Cardiac muscle cell (in vitro differentiated cells and primary cell): ENCODE measurements around the gene NDUFS4. TPM values are rescaled to one million over a fixed set of nuclear protein-coding genes. Genes with fewer than 3 reads are reported as not detected.

Source experiments
- DNase-seq, 2 donors: peaks; one replicate each; pipeline versions ENCODE4 v3.0.0 to v3.0.0-alpha.2; 2010 to 2017; ENCODE audit warnings: low read depth in 1 of 2, low spot score in 1 of 2
- H3K27ac ChIP-seq: fragments of 200-600 bp; sonication (generic); 2 replicates; pipeline ENCODE4 v1.5.1; 2016
- H3K27me3 ChIP-seq: fragments of 200-600 bp; sonication (generic); 2 replicates; pipeline ENCODE4 v1.6.0; 2016; ENCODE audit warnings: control low read depth
- H3K36me3 ChIP-seq: fragments of 200-600 bp; sonication (generic); 2 replicates; pipeline ENCODE4 v1.5.1; 2016; ENCODE audit warnings: control low read depth
- H3K4me1 ChIP-seq: fragments of 200-600 bp; sonication (generic); 2 replicates; pipeline ENCODE4 v1.8.1; 2017; ENCODE audit warnings: low read depth, mild to moderate bottlenecking, mixed run types
- H3K4me3 ChIP-seq: fragments of 200-600 bp; sonication (generic); 2 replicates; pipeline ENCODE4 v1.5.1; 2016; ENCODE audit warnings: mild to moderate bottlenecking
- H3K9me3 ChIP-seq: fragments of 200-600 bp; sonication (generic); 2 replicates; pipeline ENCODE4 v1.5.1; 2017; ENCODE audit warnings: low read depth, mild to moderate bottlenecking, control low read depth
- CTCF ChIP-seq: IDR thresholded peaks from 2 replicates; pipeline ENCODE4 v1.5.1; 2012; ENCODE audit warnings: low read depth, mild to moderate bottlenecking, low read length
- polyA plus RNA-seq: library from polyadenylated mRNA; unstranded; fragments of >200 nt; fragmentation: Nextera tagmentation; extraction: Ambion mirVana; gene quantifications from 2 replicates; pipeline ENCODE4 v1.2.1, GENCODE V29; 2016
- total RNA-seq: library from RNA; depleted of rRNA; stranded (reverse); fragments of >200 nt; gene quantifications from 2 replicates; pipeline ENCODE4 v1.2.3, GENCODE V29; 2016

Gene NDUFS4
- total and polyA plus RNA-seq, 2 experiments from 2014 or later, result 75.7 to 212 TPM

DNA sequence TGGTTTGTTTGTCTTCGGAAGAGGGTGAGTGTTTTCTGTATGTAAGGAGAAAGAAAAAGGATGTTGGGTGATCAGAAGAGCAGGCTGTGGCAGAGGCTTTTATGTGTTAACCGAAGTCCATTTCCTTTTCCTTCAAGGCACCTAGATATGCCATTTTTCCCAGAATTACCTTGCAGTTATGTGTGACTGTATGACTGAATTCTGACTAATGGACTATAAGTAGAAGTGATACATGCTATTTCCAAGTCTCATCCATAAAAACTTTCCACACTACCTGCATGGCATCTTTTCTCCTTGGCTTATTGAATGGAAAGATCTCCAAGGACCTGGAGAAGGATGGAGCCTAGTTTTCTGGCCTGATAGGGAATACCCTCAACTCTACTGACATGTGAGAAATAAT, 10.6 kb upstream of the NDUFS4 start:
- no peak for DNase-seq
- no peak overlapping the region for H3K27ac ChIP-seq

GRCh38 chr5:53552561-53552960, 7.9 kb upstream of the NDUFS4 start:
- DNase-seq, result no peak

More for the DNA sequence above, 10.6 kb upstream of the NDUFS4 start:
- H3K36me3 ChIP-seq, result no peaks in the 10 kb centered on the region
- H3K27me3 ChIP-seq, result no peaks in the 10 kb centered on the region
- no peaks in the 10 kb centered on the region for H3K9me3 ChIP-seq
- H3K4me3 ChIP-seq, result no peak overlapping the region
- TF ChIP-seq CTCF, result no peak
- H3K4me1 ChIP-seq, result no peaks in the 10 kb centered on the region

DNA sequence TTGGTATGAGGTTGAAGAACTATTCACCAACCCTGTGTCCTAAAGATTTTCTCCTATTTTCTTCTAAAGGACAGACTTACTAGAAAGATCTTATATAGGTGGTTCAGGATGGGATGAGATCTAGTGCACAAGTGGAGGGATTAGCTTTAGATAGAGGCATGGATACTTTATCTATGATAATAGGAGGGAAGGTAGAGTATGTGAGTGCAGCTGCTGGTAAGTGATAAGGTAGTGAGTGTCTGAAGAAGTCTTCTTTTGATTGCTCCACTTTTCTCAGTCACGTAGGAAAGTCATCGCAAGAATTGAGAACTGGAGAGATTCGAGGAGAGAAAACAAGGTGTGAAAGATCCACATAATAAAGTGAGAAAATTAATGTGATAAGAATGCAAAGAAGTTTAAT, 6.0 kb upstream of the NDUFS4 start:
- Histone ChIP-seq H3K4me3 (no peak overlapping the region), H3K9me3 (no peaks in the 10 kb centered on the region), H3K27ac (no peak overlapping the region), H3K36me3 (no peaks in the 10 kb centered on the region), H3K27me3 (no peaks in the 10 kb centered on the region), H3K4me1 (no peaks in the 10 kb centered on the region)
- DNase-seq, result no peak
- TF ChIP-seq CTCF, result no peak

More at GRCh38 chr5:53552561-53552960, 7.9 kb upstream of the NDUFS4 start:
- TF ChIP-seq CTCF, result no peak
- Histone ChIP-seq H3K36me3 (no peaks in the 10 kb centered on the region), H3K9me3 (no peaks in the 10 kb centered on the region), H3K27me3 (no peaks in the 10 kb centered on the region), H3K4me3 (no peak overlapping the region), H3K4me1 (no peaks in the 10 kb centered on the region), H3K27ac (no peak overlapping the region)

- Histone ChIP-seq H3K9me3 (no peaks in the 10 kb centered on the region), H3K27ac (no peak overlapping the region), H3K27me3 (no peaks in the 10 kb centered on the region), H3K4me1 (peaks cover 5% of the 10 kb centered on the region), H3K4me3 (no peak overlapping the region), H3K36me3 (no peaks in the 10 kb centered on the region)
- TF ChIP-seq CTCF, result no peak
- no peak for DNase-seq
Measured at GRCh38 chr5:53555160-53555559, 5.3 kb upstream of the NDUFS4 start.

DNA sequence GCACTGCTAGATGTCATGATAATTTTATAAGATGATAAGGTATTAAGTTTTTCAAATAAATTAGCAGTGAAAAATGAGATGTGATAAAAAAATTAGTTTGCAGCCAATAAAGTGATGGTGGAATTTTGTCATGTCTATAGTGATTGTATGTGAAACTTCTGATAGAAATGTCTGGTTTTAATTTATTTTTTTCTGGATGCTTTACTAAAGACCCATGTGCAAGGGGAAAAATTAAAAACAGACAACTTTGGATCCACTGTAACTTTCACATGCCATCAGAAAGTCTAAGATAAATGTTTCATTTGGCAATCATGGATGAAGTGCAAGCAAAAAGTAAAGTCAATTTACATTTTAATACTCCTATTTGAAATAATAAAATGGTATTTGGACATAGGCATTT, 4.4 kb upstream of the NDUFS4 start:
- TF ChIP-seq CTCF, result no peak
- no peaks in the 10 kb centered on the region for H3K36me3 ChIP-seq
- H3K4me3 ChIP-seq, result no peak overlapping the region
- no peak for DNase-seq
- H3K27me3 ChIP-seq, result no peaks in the 10 kb centered on the region
- H3K9me3 ChIP-seq, result no peaks in the 10 kb centered on the region
- H3K27ac ChIP-seq, result no peak overlapping the region
- peaks cover 7% of the 10 kb centered on the region for H3K4me1 ChIP-seq

DNA sequence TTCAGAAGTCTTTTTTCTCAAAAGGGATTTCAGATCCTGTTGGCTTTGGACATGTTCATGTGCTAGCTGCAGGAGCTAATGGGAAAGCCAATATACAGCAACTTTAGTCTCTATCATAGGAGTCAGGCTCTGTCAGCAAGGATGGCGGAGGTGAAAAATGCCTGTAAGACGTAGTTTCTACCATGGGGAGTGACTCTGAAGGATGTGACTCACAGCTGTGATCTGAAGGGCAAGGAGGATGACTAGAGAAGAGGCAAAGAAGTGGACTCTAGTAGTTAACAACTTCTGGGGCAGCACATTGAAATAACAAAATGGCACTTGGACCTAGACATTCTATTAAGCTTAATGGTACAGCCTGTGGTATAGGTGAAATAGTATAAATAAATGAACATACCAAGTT, 3.1 kb upstream of the NDUFS4 start:
- no peaks in the 10 kb centered on the region for H3K27me3 ChIP-seq
- no peaks in the 10 kb centered on the region for H3K36me3 ChIP-seq
- H3K4me1 ChIP-seq, result peaks cover 11% of the 10 kb centered on the region
- DNase-seq, result no peak
- H3K27ac ChIP-seq, result no peak overlapping the region
- H3K9me3 ChIP-seq, result no peaks in the 10 kb centered on the region
- no peak for TF ChIP-seq CTCF
- no peak overlapping the region for H3K4me3 ChIP-seq
